ENCODE measurements around the gene GPR161.

DNA sequence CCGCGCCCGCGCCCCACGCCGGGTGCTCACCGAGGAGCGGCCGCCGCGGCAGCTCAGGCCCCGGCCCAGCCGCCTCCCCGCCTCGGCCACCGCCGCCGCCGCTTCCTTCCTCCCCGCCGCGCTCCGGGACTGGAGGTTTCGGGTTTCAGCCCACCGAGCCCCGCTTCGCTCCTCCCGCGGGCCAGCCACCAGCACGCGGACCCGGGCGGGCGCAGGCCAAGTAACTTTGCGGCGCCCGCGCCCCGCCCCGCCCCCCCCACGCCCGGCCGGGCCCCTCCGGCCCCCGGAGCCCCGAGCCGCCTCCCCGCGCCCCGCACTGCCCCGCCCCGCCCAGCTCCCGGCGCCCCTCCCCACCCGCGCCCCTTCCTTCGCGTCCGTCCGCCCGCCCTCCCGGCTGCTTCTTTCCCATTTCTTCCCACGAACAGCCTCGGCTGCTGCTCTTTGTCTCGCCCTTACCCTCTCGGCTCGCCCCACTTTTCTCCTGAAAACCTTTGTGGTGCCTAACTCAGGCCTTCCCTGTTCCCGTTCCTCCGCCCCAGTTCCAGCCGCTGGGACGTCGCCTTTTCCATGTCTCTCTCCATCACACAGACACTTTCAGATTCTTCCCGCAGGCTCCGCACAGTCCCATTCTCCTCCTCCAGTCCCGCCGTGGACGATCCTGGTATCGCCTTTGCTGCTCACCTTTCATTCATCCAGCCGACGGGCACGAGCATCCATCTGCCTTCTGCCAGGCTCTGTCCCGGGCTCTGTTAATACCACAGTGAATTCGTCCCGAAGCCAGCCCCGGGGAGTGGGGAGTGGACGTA is at the start of gene GPR161:
- TF ChIP-seq, protein P1, sequence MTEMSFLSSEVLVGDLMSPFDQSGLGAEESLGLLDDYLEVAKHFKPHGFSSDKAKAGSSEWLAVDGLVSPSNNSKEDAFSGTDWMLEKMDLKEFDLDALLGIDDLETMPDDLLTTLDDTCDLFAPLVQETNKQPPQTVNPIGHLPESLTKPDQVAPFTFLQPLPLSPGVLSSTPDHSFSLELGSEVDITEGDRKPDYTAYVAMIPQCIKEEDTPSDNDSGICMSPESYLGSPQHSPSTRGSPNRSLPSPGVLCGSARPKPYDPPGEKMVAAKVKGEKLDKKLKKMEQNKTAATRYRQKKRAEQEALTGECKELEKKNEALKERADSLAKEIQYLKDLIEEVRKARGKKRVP (CRISPR knock-in tag; IDR thresholded peaks at IDR 0.05), result no peak
- no peak for TF ChIP-seq ZNF75D (CRISPR knock-in tag; IDR thresholded peaks at IDR 0.05; ENCODE audit: borderline replicate concordance)
- no peak for TF ChIP-seq ZFP36 (IDR thresholded peaks at IDR 0.05; ENCODE audit: borderline replicate concordance, low read depth, low read length, partially characterized antibody)
- no peak for TF ChIP-seq ADNP (CRISPR knock-in tag; IDR thresholded peaks at IDR 0.05)
- TF ChIP-seq IRF9 (CRISPR knock-in tag; IDR thresholded peaks at IDR 0.05; ENCODE audit: borderline replicate concordance), result no peak
- TF ChIP-seq NONO (IDR thresholded peaks at IDR 0.05), result no peak
- no peak for TF ChIP-seq NONO (CRISPR knock-in tag; conservative IDR thresholded peaks at IDR 0.05)
